DND-41 (cell line): Measurements from ENCODE around the gene KCNAB3.

Experiments used
- CTCF ChIP-seq: IDR thresholded peaks from 2 replicates; pipeline ENCODE4 v1.5.1; 2012; ENCODE audit warnings: borderline replicate concordance, low read length, moderate library complexity, mild to moderate bottlenecking; ENCODE audit not compliant: poor library complexity, severe bottlenecking; ENCODE audit errors: extremely low read depth
- EZH2 ChIP-seq: IDR thresholded peaks from 3 replicates; pipeline ENCODE4 v1.6.1; 2012; ENCODE audit warnings: borderline replicate concordance, low read depth, mild to moderate bottlenecking, moderate library complexity, low read length, inconsistent platforms; ENCODE audit not compliant: severe bottlenecking

- no peak for TF ChIP-seq CTCF
- no peak for TF ChIP-seq EZH2
Measured at GRCh38 chr17:7922269-7922844, 7.3 kb downstream of the KCNAB3 start.
